AG20443 (cell line): ENCODE measurements around the gene HBZ.
A peak's percentile ranks its signal among the peaks of the same experiment; 100 is the strongest.
"Not testable (repeated sequence)": the region's sequence is repeated elsewhere in the genome, so short reads cannot be mapped to it uniquely, and the experiment has no call there.

ENCODE experiments used
- DNase-seq: peaks from one replicate; pipeline ENCODE4 v3.0.0; 2012; ENCODE audit warnings: low spot score, mixed read lengths

The HBZ gene

GRCh38 chr16:152141-153128 is at the start of gene HBZ:
Gene HBZ, plus strand, starts transcription at chr16:152644. Its CDS starts 266 bp downstream, at chr16:152910.
- no peak for DNase-seq

DNA sequence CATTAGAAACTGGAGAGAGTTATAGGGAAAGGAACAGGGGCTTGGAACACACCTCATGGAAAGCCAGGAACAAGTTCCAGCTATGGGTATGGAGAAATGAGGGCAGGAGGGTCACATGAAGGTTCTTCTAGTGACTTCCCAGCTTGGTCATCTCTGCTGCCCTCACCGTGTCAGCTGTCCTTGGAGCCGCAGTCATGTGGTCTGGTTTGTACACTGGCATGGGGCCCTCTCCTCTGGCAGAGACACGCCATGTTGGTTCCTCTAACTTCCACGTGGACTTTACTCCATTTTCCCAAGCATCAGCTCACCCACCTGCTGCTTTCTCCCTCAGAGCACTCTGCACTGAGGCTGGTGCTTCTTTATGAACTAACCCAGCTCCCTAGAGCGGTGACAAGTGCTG is 48.1 kb upstream of the HBZ start:
- no peak for DNase-seq

- DNase-seq = no peak
These were observed 47.5 kb upstream of the HBZ start for GRCh38 chr16:104928-105327.

DNA sequence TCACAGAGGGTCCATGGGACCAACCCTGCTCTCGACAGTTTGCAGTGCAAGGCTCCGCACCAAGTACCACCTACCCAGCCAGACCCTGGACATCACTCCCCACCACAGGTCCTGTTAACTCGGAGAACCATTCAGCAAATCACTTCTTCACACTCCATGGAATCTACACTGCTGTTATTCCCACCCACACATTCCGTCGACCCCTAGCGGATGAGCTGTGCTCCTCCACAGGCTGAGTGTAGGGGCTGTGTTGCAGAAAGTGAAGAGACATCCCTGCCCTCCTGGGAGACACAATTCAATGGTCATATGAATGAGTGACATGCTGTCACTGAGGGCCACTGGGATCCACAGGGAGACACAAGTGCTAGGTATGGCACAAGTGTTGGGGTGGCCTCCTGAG is 46.9 kb upstream of the HBZ start:
- DNase-seq = no peak

GRCh38 chr16:106623-107324 is 45.7 kb upstream of the HBZ start:
- DNase-seq = peak; percentile 87

- DNase-seq = no peak
These were observed 40.1 kb upstream of the HBZ start for GRCh38 chr16:112153-112840.

- DNase-seq = no peak
These were observed 38.1 kb upstream of the HBZ start for GRCh38 chr16:114327-114726.

DNA sequence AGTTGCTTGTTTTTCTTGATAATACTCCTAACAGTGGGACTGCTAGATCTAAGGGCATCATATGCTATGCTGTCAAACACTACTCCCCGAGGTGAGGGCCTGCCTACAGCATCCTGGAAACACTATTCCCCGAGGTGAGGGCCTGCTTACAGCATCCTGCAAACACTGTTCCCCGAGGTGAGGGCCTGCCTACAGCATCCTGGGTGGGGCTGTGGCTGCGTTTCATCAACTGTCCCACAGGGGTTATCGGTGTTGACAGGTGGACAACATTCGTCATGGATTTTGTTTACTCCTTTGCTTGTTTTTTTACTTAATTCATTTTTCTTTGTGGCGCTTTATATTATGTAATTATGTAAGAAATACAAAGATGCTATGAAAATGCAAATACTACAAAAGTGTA is 36.4 kb upstream of the HBZ start:
- no peak for DNase-seq

DNA sequence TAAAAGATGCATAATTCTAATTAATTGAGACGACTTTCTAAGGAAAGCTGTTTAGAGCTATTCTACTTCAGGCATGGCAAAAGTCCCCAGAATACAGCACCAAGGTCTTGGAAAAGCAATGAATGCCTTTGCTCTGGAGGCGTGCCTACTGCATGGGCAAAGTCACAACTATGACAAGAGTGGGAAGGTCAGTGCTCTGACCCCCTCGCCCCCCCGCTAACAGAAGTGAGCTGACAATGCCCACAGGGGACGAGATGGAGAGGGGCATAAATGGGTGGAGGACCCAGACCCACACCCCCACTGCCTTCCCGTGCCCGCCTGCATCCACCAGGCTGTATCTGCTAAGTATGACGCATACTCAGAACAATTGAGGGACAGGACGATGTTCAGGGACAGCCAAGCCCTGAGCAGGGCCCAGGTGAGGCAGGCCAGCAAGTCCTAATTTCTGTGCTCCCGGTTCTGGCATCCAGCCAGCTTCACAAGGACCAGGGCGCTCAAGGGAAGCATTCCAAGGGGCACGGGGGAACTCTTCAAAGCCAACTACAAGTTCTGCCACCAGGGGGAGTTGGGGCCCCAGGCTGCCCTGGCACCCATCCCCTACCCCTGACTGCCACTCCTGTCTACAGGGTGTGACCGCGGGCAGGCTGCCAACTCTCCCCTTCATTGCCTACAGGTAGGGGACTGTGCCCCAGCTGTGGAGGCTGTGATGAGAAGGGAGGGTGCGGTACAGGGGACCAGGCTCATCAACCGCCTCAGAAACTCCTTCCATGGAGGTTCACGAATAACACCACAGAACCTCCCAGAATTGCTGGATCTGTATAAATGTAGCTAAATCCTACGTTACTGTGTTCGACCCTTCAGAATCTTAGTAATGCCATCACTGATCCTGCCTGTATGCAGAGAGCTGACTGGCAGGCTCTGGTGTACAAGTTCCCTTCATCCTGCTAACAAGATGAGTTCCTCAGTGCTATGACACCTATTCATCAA is 34.8 kb upstream of the HBZ start:
- DNase-seq = peak; percentile 76

DNA sequence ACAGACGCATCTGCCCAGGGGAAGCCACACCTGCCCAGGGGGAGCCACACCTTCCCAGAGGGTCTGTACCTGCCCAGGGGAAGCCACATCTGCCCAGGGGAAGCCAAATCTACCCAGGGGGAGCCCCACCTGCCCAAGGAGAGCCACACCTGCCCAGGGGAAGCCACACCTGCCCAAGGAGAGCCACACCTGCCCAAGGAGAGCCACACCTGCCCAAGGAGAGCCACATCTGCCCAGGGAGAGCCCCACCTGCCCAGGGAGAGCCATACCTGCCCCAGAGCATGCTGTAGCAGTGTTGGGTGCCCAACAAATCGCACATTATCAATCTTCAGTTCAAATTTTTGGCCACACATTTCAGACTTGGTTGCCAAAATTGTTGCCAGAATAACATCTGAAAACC is 33.6 kb upstream of the HBZ start:
- DNase-seq = no peak

DNA sequence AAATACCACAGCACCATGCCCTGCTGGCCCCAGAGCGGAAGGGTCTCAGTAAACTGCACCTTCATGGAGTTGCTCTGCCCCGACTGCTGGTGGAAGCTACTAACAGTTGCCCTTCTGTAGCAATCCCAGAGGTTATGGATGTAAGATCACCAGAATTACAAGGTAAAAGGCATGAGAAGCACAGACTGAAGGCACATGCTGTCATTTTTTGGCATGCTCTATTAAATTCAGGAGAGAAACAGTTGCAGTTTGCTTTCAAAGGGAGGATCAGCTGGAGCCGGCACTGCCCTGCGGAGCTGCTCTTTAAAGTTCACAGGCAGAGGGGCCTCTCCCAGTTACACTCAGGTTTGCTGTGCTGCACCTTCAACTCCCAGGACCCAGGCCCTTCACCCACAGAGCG is 33.1 kb upstream of the HBZ start:
- DNase-seq = no peak

- DNase-seq = no peak
These were observed 32.5 kb upstream of the HBZ start for GRCh38 chr16:119835-120491.

- no peak for DNase-seq
These were observed 31.7 kb upstream of the HBZ start for GRCh38 chr16:120756-121155.

DNA sequence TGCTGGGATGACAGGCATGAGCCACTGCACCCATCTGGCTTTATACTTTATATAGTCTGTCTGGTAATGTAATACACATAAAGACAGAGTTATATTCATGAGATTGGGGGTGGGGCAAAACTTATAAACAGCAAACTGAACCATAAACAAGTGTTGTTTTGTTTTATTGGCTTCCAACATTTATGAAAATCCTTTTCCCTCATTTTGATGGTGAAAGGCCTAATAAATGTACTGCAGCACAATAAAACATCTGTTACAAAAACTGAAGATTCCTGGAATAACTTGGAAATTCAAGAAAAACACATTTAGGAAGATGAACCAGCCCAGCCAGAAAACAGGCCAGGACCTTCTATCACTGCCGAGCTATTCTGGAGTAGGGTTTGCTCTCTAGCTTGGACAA is 30.1 kb upstream of the HBZ start:
- DNase-seq = no peak

DNA sequence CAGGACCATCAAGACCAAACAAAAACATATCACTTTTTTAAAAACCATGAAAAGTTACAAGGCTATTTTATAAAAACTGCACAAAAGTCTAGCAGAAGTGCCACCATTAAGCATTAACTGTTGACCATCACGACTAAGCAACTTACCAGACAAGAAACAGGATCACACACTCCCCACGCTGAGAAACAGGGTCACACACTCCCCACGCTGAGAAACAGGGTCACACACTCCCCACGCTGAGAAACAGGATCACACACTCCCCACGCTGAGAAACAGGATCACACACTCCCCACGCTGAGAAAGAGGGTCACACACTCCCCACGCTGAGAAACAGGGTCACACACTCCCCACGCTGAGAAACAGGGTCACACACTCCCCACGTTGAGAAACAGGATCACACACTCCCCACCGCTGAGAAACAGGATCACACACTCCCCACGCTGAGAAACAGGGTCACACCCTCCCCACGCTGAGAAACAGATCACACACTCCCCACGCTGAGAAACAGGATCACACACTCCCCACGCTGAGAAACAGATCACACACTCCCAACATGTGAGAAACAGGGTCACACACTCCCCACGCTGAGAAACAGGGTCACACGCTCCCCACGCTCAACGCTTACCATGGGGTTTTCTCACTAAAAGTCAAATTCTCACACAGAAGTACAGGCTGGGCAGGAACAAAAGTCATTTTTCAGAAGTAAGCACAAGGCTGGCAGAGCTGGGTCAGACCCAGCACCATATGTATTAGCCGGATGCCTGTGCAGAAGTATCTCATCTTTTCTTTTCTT is 28.7 kb upstream of the HBZ start:
- DNase-seq = not testable (repeated sequence)

DNA sequence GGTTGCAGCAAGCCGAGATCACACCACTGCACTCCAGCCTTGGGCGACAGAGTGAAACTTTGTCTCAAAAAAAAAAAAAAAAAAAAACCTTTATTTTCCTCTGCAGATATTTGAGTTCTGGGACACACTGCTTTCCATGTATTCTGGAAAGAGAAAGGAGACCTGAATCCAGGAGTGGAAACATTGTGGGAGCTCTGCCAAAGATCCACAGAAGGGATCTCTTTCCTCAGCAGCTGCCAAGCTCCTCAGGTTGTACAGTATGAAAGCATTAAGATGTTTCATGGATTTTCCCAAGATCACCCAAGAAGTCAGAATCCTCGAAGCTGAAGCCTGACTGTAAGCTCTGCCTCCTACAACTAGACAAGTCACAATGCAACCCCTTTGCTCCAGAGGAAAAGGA is 27.4 kb upstream of the HBZ start:
- DNase-seq = no peak

DNA sequence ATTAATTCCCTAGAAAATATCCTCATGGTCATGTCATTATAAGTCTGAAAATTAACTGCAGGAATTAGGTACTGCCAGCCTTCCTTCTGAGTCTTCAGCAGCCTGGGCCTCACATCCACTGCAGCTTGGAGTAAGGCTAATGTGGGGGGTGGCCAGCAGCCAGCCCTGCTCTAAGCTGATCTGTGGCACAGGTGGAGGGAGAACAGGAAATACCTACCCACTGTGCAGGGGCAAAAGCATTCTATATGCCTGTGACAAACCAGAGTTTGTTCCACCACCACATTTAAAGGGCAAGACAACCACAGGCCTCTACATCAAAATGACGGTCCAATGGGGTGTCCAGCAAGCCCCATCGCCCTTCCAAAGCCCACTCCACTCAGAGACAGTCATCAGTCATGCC is 23.4 kb upstream of the HBZ start:
- no peak for DNase-seq

- no peak for DNase-seq
These were observed 21.8 kb upstream of the HBZ start for GRCh38 chr16:130533-131173.

DNA sequence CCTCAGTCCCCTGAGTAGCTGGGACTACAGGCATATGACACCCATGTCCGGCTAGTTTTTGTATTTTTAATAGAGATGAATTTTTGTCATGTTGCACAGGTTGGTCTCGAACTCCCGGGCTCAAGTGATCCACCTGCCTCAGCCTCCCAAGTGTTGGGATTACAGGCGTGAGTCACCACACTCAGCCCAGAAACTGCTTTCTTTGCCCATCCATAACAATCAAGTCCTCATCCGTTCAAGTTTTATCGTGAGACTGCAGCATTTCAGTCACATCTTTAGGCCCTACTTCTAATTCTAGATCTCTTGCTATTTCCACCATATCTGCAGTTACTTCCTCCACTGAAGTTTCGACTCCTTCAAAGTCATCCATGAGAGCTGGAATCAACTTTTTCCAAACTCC is 20.3 kb upstream of the HBZ start:
- DNase-seq = no peak

GRCh38 chr16:133716-134115 is 18.7 kb upstream of the HBZ start:
- DNase-seq = no peak
